ENCODE results near the gene P4HB. TPM values are rescaled to one million over a fixed set of nuclear protein-coding genes. Genes with fewer than 3 reads are reported as not detected.
A peak's percentile ranks its signal among the peaks of the same experiment; 100 is the strongest.

P4HB gene
- total RNA-seq, 2 experiments from 2014 or later = 223 to 233 TPM

DNA sequence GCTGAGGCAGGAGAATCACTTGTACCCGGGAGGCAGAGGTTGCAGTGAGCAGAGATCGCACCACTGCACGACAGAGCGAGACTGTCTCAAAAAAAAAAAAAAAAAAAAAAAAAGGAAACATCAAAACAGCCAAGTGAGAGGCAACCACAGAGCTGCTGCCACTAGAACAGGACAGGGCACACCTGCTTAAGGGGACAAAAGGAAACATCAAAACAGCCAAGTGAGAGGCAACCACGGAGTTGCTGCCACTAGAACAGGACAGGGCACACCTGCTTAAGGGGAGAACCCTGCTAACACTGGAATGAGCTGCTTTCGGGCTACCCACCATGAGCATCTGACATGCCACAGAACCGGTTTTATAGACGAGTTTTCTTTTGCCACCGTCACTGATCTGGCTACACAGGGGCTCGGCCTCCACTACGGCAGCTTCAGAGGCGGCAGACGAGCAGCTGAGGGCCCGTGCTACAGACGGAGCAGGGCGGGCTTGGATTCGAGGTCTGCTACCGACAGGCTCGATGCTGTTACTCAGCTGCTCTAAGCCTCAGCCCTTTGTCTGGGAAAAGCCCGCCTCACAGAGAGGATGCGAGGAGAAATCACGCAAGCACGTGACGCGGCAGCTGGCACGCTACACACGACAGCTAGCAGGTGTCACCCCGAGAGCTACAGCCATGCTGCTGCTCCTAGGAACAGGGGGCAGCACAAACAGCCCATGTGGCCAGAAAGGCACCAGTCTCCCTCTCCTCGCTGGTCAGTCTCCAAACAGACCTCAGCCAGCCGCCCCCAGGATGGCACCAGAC is 2.0 kb downstream of the P4HB start:
- H3K4me3 Mint-ChIP-seq = peak overlapping the region; percentile 34
- Histone ChIP-seq H3K4me3 (ENCODE audit: low read length) (no peak overlapping the region), H3K27me3 (ENCODE audit: control insufficient read depth in 1 of 2, insufficient read depth in 2 of 2, low read length in 2 of 2) (no peaks in the 10 kb centered on the region), H3K9me3 (ENCODE audit: control insufficient read depth in 1 of 2, insufficient read depth in 1 of 2, low read length in 2 of 2) (no peaks in the 10 kb centered on the region), H3K36me3 (ENCODE audit: insufficient read depth, low read length) (peaks cover 55% of the 10 kb centered on the region), H3K27ac (ENCODE audit: low read depth in 1 of 2, low read length in 2 of 2) (no peak overlapping the region), H3K4me1 (ENCODE audit: insufficient read depth, low read length) (peaks cover 50% of the 10 kb centered on the region)
- ChIA-PET POLR2A (interaction anchor here (0.6 to 1.6 kb wide), 2 partner anchors 14 to 155 kb away, joined by 3 read pairs; partner anchors contain the start of gene MRPL12), CTCF (no interaction called here)
- H3K36me3 Mint-ChIP-seq (ENCODE audit: low read depth) = peaks cover 41% of the 10 kb centered on the region
- DNase-seq (peak in 1 of 14 experiments; percentile 46), ATAC-seq (ENCODE audit: poor library complexity) (no peak)
- intact Hi-C loops (cut with DNase I, micrococcal nuclease) = loop anchor here in 1 of 2 experiments (5.0 kb wide), 1 partner anchor 176 kb away; the partner anchor contains the start of genes ARL16 and HGS
- peaks cover 27% of the 10 kb centered on the region for H3K4me1 Mint-ChIP-seq (ENCODE audit: low read depth)
- H3K27ac Mint-ChIP-seq = no peak overlapping the region
- H3K27me3 Mint-ChIP-seq = no peaks in the 10 kb centered on the region
- TF ChIP-seq CTCF (IDR thresholded peaks at IDR 0.05) = no peak
- H3K9me3 Mint-ChIP-seq = no peaks in the 10 kb centered on the region

DNA sequence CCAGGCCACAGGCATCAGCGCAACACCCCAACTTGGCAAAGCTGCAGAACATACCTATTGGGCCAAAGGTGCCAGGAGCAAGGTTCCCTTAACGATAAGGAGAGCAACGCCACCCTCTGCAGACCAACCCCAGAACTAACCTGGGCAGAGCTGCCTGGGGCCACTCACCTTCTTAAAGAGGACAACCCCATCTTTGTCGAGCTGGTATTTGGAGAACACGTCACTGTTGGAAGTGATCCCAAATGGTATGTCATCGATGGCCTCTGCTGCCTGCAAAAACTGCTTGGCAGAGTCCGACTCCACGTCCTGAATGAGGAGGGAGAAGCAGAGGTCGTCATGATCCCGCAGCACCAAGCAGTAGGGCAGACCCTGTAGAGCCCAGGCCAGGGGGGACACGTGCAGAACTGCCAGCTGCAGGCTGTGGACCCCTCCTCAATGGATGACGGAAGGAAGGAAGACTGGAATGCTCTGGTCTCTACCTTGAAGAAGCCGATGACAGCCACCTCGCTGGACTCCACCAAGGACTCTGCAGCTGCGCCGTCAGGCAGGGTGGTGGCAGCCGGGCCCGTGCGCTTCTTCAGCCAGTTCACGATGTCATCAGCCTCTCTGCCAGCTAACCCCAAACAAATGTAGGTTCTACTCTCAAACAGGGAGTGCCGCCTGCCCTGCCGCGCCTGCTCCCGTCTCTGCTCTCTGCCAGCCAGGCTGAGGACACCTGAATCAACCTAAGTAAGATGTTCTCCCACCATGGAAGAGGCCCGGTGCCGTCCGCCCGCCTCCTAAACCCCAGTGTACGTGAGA is 5.2 kb downstream of the P4HB start:
- no peaks in the 10 kb centered on the region for H3K27me3 ChIP-seq (ENCODE audit: control insufficient read depth in 1 of 2, insufficient read depth in 2 of 2, low read length in 2 of 2)
- peaks cover 71% of the 10 kb centered on the region for H3K36me3 ChIP-seq (ENCODE audit: insufficient read depth, low read length)
- H3K4me3 ChIP-seq (ENCODE audit: low read length) = no peak overlapping the region
- H3K4me3 Mint-ChIP-seq = no peak overlapping the region
- H3K27me3 Mint-ChIP-seq = no peaks in the 10 kb centered on the region
- no peaks in the 10 kb centered on the region for H3K9me3 Mint-ChIP-seq
- H3K4me1 Mint-ChIP-seq (ENCODE audit: low read depth) = peaks cover 12% of the 10 kb centered on the region
- ChIA-PET POLR2A (interaction anchor here (0.6 kb wide), 1 partner anchor 82 kb away, joined by 4 read pairs; no protein-coding TSS in a partner anchor), CTCF (interaction anchor here (0.7 to 0.9 kb wide), 2 partner anchors 9 to 11 kb away, joined by 3 read pairs; no protein-coding TSS in a partner anchor)
- no peak for TF ChIP-seq CTCF (IDR thresholded peaks at IDR 0.05)
- DNase-seq (peak in 2 of 14 experiments; percentile 26 to 40), ATAC-seq (ENCODE audit: poor library complexity) (peak; percentile 37)
- peaks cover 27% of the 10 kb centered on the region for H3K4me1 ChIP-seq (ENCODE audit: insufficient read depth, low read length)
- H3K27ac Mint-ChIP-seq = no peak overlapping the region
- no peaks in the 10 kb centered on the region for H3K9me3 ChIP-seq (ENCODE audit: control insufficient read depth in 1 of 2, insufficient read depth in 1 of 2, low read length in 2 of 2)
- H3K27ac ChIP-seq (ENCODE audit: low read depth in 1 of 2, low read length in 2 of 2) = no peak overlapping the region
- intact Hi-C loops (cut with DNase I, micrococcal nuclease) = loop anchor here in 1 of 2 experiments (5.0 kb wide), 1 partner anchor 173 kb away; the partner anchor contains the start of genes ARL16 and HGS
- peaks cover 47% of the 10 kb centered on the region for H3K36me3 Mint-ChIP-seq (ENCODE audit: low read depth)

GRCh38 chr17:81852237-81852636 is 8.1 kb downstream of the P4HB start:
- Histone ChIP-seq H3K9me3 (ENCODE audit: control insufficient read depth in 1 of 2, insufficient read depth in 1 of 2, low read length in 2 of 2) (no peaks in the 10 kb centered on the region), H3K27me3 (ENCODE audit: control insufficient read depth in 1 of 2, insufficient read depth in 2 of 2, low read length in 2 of 2) (no peaks in the 10 kb centered on the region), H3K4me1 (ENCODE audit: insufficient read depth, low read length) (no peaks in the 10 kb centered on the region), H3K36me3 (ENCODE audit: insufficient read depth, low read length) (peaks cover 62% of the 10 kb centered on the region), H3K27ac (ENCODE audit: low read depth in 1 of 2, low read length in 2 of 2) (no peak overlapping the region), H3K4me3 (ENCODE audit: low read length) (no peak overlapping the region)
- Mint-ChIP-seq H3K36me3 (ENCODE audit: low read depth) (peaks cover 42% of the 10 kb centered on the region), H3K27ac (no peak overlapping the region), H3K9me3 (no peaks in the 10 kb centered on the region), H3K4me3 (no peak overlapping the region), H3K27me3 (no peaks in the 10 kb centered on the region), H3K4me1 (ENCODE audit: low read depth) (no peaks in the 10 kb centered on the region)
- ATAC-seq (ENCODE audit: poor library complexity) = no peak
- DNase-seq = peak in 1 of 14 experiments; percentile 7
- CTCF ChIA-PET = no interaction called here
- POLR2A ChIA-PET = no interaction called here
- intact Hi-C loops (cut with DNase I, micrococcal nuclease) = no loop called here
- no peak for TF ChIP-seq CTCF (IDR thresholded peaks at IDR 0.05)

Data from CD4-positive, alpha-beta T cell (primary cell).